SK-N-SH treated with all-trans-retinoic acid at 6 μM for 48 hours (cell line): ENCODE results near the gene TRMT2B.

Experiments
- CREB5 ChIP-seq: fragments of 250-450 bp; sonication (Bioruptor Pico); IDR thresholded peaks from 2 replicates; pipeline ENCODE4 v1.5.1; 2020; ENCODE audit warnings: low read depth, mild to moderate bottlenecking, moderate library complexity
- CSRNP3 ChIP-seq: fragments of 250-450 bp; sonication (Bioruptor Pico); IDR thresholded peaks from 2 replicates; pipeline ENCODE4 v1.5.1; 2021; ENCODE audit warnings: mild to moderate bottlenecking, moderate library complexity
- ZFP3 ChIP-seq: fragments of 250-450 bp; sonication (Bioruptor Pico); IDR thresholded peaks from 2 replicates; pipeline ENCODE4 v1.5.0; 2020; ENCODE audit warnings: mild to moderate bottlenecking, moderate library complexity

GRCh38 chrX:101080326-101081124 is 28.6 kb upstream of the TRMT2B start:
- no peak for TF ChIP-seq CSRNP3 (CRISPR knock-in tag)
- no peak for TF ChIP-seq CREB5 (CRISPR knock-in tag)
- TF ChIP-seq ZFP3 (CRISPR knock-in tag): no peak
